Measurements from ENCODE around the gene PNPLA6.

PNPLA6 gene

GRCh38 chr19:7602935-7603497, 67.5 kb downstream of the PNPLA6 start:
- no peak for DNase-seq

GRCh38 chr19:7603919-7604318, 68.4 kb downstream of the PNPLA6 start:
- DNase-seq: no peak

- no peak for DNase-seq
Measured at GRCh38 chr19:7605490-7606222, 70.1 kb downstream of the PNPLA6 start.

GRCh38 chr19:7606289-7606688, 70.8 kb downstream of the PNPLA6 start:
- DNase-seq: no peak

- no peak for DNase-seq
Measured at GRCh38 chr19:7607212-7607873, 71.8 kb downstream of the PNPLA6 start.

- DNase-seq: no peak
Measured at GRCh38 chr19:7607874-7608560, 72.5 kb downstream of the PNPLA6 start.

GRCh38 chr19:7610491-7611240, 75.1 kb downstream of the PNPLA6 start:
- no peak for DNase-seq

Measured in activated CD4-positive, alpha-beta T cell treated with anti-CD3 and anti-CD28 coated beads, Interleukin-2, amount 50 U/mL, for 1 hour (primary cell).